ENCODE measurements around the gene BCL7A.
"Not testable (repeated sequence)": the region's sequence is repeated elsewhere in the genome, so short reads cannot be mapped to it uniquely, and the experiment has no call there.

BCL7A gene

GRCh38 chr12:122056406-122056805 lies 34.7 kb downstream of the BCL7A start:
- not testable (repeated sequence) for DNase-seq

GRCh38 chr12:122057007-122057735 lies 35.5 kb downstream of the BCL7A start:
- DNase-seq = no peak

- no peak for DNase-seq
These were observed 36.1 kb downstream of the BCL7A start for GRCh38 chr12:122057769-122058168.

- DNase-seq = no peak
These were observed 37.0 kb downstream of the BCL7A start for GRCh38 chr12:122058549-122059149.

- no peak for DNase-seq
These were observed 37.7 kb downstream of the BCL7A start for GRCh38 chr12:122059203-122059960.

- peak; percentile 32 for DNase-seq
These were observed 38.4 kb downstream of the BCL7A start for GRCh38 chr12:122060081-122060501.

- no peak for DNase-seq
These were observed 39.6 kb downstream of the BCL7A start for GRCh38 chr12:122061253-122061652.

- no peak for DNase-seq
These were observed 41.4 kb downstream of the BCL7A start for GRCh38 chr12:122062832-122063693.

- no peak for DNase-seq
These were observed 42.0 kb downstream of the BCL7A start for GRCh38 chr12:122063694-122064024.

- DNase-seq = peak; percentile 99
These were observed 42.5 kb downstream of the BCL7A start for GRCh38 chr12:122064025-122064777.

- DNase-seq = peak; percentile 84
These were observed 43.3 kb downstream of the BCL7A start for GRCh38 chr12:122064780-122065588.

- no peak for DNase-seq
These were observed 45.9 kb downstream of the BCL7A start for GRCh38 chr12:122067548-122067947.

- no peak for DNase-seq
These were observed 46.3 kb downstream of the BCL7A start for GRCh38 chr12:122067966-122068365.

GRCh38 chr12:122072031-122072970 lies 50.6 kb downstream of the BCL7A start:
- DNase-seq = no peak

GRCh38 chr12:122073815-122074214 lies 52.1 kb downstream of the BCL7A start:
- no peak for DNase-seq

GRCh38 chr12:122076743-122077495 lies 55.2 kb downstream of the BCL7A start:
- DNase-seq = no peak

- DNase-seq = peak; percentile 96
These were observed 56.7 kb downstream of the BCL7A start, which contains the start of gene MLXIP for GRCh38 chr12:122078141-122079032. MLXIP (plus strand) TSS chr12:122078756; CDS start chr12:122078854, 98 bp downstream.

GRCh38 chr12:122079033-122079531 lies 57.4 kb downstream of the BCL7A start:
- peak; percentile 50 for DNase-seq
